HG03571 (cell line): ENCODE measurements around the gene PSME3.

Source experiments
- ATAC-seq: cut with Tn5 transposase; IDR thresholded peaks from one replicate; pipeline ENCODE4 v1.9.1; 2021; ENCODE audit not compliant: unreplicated experiment

The PSME3 gene, protein sequence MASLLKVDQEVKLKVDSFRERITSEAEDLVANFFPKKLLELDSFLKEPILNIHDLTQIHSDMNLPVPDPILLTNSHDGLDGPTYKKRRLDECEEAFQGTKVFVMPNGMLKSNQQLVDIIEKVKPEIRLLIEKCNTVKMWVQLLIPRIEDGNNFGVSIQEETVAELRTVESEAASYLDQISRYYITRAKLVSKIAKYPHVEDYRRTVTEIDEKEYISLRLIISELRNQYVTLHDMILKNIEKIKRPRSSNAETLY

DNA sequence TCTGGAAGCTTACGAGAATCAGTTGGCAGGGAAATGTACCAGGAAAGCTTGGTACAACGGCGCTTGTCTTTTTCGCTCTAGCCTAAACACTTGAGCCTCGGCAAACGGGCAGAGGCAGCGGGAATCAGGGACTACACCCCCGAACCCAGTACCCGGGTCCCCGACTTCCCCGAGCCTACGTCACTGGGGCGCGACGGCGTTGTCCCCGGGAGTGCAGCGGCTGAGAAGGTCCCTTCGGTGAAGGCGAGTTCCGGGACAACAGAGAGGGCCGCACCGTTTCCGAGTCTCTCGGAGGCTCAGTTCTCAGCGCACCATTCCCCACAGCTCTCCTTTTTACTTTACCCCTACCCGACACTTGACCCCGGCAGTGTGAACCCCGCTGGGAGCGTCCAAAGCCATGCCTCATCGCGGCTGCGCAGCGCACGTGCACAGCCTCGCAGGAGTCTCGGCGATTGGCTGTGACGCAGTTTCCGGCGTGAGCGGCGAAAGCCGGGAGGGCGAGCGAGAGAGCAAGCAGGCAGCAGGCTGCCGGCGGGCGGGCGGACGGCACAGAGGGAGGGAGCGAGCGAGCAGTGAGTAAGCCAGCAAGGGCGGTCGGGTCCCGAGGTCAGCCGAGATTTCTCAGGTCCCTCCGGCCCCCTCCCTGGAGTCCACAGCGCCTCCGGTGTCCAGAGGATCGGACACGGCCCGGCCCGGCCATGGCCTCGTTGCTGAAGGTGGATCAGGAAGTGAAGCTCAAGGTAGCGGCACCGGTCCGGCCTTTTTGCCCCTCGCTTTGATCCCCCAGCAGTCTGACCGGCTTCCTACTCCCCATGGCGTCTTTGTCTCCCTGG, at the start of gene PSME3:
PSME3 (plus strand) TSS at position 464 of the 833 bp plus-strand sequence; CDS start at position 699, 235 bp downstream.
- peak; percentile 85 for ATAC-seq

- no peak for ATAC-seq
These were observed 49.4 kb upstream of the PSME3 start for GRCh38 chr17:42783791-42784138.

DNA sequence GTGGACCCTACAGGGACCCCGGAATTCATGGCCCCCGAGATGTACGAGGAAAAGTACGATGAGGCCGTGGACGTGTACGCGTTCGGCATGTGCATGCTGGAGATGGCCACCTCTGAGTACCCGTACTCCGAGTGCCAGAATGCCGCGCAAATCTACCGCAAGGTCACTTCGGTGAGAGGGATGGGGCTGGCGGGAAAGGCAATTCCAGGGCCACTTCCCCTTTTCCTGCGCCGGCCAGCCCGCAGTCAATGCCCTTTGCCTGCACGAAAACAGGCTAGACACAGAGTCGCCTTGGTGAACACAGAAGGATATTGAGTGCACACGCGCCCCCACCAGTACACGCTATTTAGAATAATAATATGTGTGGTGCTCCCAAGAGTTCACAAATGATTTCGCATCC, 48.8 kb upstream of the PSME3 start:
- no peak for ATAC-seq

DNA sequence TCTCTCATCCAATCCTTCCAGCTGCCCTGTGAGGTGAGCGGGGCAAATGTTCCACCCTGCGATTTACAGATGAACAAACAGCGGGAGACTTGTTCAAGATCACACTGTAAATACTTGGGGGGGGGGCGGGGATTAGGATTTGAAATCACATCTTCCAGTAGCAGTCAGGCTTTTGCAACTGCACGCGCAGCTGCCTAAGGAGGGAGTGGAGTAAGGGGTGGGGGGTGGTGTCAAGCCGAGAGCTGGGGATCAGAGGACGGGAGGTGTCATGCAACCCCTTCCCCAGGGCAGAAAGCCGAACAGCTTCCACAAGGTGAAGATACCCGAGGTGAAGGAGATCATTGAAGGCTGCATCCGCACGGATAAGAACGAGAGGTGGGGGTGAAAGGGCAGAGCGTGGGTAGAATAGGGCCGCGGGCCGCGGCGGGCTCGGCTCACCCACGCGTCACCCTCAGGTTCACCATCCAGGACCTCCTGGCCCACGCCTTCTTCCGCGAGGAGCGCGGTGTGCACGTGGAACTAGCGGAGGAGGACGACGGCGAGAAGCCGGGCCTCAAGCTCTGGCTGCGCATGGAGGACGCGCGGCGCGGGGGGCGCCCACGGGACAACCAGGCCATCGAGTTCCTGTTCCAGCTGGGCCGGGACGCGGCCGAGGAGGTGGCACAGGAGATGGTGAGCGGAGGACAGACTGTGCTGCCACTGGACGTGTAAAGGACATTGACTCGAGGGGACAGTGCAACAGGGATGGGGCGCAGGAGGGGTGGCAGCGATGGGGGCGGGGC, 48.2 kb upstream of the PSME3 start:
- ATAC-seq, result no peak

DNA sequence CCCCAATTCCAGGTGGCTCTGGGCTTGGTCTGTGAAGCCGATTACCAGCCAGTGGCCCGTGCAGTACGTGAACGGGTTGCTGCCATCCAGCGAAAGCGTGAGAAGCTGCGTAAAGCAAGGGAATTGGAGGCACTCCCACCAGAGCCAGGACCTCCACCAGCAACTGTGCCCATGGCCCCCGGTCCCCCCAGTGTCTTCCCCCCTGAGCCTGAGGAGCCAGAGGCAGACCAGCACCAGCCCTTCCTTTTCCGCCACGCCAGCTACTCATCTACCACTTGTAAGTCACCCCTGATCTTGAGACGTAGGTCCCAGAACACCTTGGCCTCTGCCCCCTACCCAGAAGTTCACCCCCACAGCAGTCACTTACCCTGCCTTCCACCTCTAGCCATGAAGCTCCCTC, 45.9 kb upstream of the PSME3 start:
- ATAC-seq, result no peak

GRCh38 chr17:42791948-42792347, 41.2 kb upstream of the PSME3 start:
- ATAC-seq, result no peak

- no peak for ATAC-seq
These were observed 40.7 kb upstream of the PSME3 start for GRCh38 chr17:42792545-42792944.

DNA sequence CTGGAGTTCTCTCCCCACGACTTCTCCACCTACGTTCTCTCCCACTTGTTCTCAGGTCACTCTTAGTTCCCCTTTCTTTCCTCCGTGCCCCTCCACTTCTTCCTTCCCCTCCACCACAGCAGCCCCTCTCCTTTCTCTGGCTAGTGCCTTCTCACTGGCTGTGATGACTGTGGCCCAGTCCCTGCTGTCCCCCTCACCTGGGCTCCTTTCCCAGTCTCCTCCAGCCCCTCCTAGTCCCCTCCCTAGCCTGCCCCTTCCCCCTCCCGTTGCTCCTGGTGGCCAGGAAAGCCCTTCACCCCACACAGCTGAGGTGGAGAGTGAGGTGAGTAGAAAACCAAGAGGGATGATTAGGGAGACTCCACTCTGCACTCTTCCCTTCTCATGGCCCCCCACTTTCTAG, 38.1 kb upstream of the PSME3 start:
- no peak for ATAC-seq

- ATAC-seq, result no peak
These were observed 37.7 kb upstream of the PSME3 start for GRCh38 chr17:42795465-42795864.

- ATAC-seq, result no peak
These were observed 37.0 kb upstream of the PSME3 start for GRCh38 chr17:42796066-42796758.

DNA sequence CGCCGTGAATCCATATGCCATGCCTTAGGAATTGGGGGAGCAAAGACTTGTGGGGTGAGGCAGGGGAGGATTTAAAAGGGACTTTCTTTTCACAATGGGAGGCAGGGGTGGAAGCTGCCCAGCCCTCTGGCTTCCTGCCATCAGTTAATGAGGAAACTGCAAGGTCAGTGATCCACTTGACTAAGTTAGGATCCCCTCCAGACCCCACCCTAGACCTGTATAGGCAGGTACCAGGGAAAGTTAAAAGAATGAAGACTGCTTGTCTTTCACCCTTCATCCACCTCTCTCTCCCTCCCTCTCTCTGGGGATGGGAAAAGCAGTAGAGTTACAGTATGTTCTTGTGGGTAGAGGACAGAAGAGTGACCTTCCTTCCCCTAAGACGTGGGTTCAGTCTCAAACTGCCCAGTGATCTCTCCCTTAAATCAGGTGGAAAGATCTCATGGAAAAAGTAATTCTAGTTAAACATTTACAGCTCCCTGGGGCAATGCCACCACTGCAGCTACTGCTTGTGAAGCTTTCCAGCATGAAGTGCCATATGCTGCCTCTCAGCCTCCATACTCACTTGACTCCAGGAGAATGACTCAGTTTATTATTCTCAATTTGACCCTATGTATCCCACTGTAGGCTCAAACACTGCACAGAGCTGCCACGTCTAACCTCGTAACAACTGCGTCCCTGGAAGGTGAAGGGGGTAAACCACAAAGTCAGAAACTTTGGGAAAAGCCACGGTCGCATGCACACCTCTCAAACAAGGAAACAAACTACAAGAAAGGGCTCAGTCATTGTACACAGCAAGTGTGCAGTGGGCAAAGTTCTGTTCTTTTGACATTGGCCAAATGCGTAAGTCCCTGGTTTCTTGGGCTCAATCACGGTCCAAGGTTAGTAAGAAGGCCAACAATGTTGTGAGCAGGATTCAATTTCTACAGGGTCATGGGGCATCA, 35.9 kb upstream of the PSME3 start:
- ATAC-seq, result no peak

- no peak for ATAC-seq
These were observed 35.2 kb upstream of the PSME3 start for GRCh38 chr17:42798011-42798382.

DNA sequence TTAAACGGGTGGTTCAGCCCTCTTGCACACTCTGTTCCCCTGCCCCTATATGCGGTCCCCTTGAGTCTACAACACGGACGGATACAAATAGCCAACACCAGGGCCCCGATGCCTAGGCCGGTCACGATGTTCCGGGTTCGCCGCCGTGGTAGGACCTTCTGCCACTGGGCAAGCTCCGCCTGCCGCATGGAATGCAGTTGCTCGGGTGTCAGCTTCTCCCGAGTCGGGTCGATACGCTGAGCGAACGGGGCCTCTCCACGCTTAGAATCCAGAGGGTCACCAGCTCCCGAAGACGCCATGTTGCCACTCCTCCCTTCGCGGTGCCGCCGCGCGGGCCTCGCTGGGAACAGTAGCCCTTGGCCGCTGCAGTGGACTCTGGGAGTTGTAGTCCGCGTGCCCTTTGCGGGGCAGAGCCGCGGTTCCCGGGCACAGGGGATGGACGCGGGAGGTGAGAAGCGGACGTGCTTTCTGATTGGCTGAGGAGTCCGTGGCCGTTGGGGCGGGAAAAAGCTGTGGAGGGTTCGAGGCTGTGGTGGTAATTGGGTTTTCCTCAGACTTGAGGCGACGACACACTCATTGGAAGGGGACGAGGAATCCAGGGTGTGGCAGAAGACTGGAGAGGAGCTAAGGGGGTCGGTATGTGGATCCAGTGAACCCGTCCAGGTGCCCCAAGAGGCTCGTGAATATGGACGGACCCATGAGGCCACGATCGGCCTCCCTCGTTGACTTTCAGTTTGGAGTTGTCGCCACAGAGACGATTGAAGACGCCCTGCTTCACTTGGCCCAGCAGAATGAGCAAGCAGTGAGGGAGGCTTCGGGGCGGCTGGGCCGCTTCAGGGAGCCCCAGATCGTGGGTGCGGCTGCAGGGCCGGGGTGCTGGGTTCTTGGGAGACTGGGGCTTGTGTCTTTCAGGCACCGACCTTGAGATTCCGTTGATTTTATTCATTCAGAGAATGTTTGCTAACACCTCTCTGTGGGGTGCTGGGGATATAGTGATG, 34.5 kb upstream of the PSME3 start, which contains the start of the genes CNTD1 and COA3:
CNTD1 (plus strand) TSS at position 479 of the 998 bp plus-strand sequence; CDS start at position 686, 207 bp downstream.
COA3 (minus strand) TSS at position 322 of the 998 bp plus-strand sequence; CDS start at position 299, 23 bp downstream.
- ATAC-seq, result no peak

- ATAC-seq, result no peak
These were observed 29.9 kb upstream of the PSME3 start for GRCh38 chr17:42803074-42803883.

DNA sequence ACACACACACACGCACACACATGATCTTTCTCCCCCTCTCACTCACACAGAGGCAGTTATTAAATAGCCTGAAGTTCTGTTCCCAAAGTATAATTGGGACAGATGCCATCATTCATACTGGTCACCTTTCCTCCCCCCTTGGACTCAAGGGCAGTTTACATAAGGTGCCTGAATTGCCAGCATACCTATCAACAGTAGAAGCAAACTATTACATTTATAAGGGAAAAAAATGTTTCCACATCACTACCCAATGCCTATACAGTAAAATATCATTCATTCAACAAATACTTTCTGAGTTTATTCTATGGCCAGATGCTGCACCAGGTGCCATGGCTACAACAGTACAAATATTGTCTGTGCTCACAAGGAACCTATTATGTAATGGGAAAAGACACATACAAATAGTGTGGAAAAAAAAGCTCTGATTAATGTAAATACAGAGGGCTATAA, 28.3 kb upstream of the PSME3 start:
- ATAC-seq, result no peak

DNA sequence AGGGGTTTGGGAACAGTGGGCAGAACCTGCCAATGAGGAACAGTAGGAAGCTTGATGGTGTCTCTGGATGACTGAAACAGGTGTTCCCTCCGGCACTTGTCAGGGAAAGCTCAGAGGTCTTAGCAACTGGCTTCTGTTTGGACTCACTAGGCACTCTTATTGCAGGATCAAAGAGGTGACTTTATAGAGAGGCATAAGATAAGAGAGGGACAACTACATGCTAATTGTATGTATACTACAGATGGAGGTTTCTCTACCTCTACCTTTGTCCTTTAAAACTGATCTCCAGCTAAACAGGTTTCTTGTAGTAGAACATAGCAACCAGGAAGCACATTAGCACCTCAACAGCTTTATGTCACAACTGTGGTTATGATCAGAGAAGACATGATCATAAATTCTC, 26.9 kb upstream of the PSME3 start:
- ATAC-seq, result no peak

- ATAC-seq, result no peak
These were observed 23.9 kb upstream of the PSME3 start for GRCh38 chr17:42809250-42809649.
